ENCODE measurements around the gene PLXNB2.

PLXNB2 gene

GRCh38 chr22:50244420-50245213, 62.8 kb downstream of the PLXNB2 start, which contains the start of gene TUBGCP6:
TSS of gene TUBGCP6 (minus strand) at chr22:50245023. CDS start at chr22:50244459, 564 bp downstream.
- peak within 1 kb of the TSS; percentile 80 for H3K27ac ChIP-seq
- no peak for TF ChIP-seq CTCF (conservative IDR thresholded peaks at IDR 0.05)

- TF ChIP-seq CTCF (conservative IDR thresholded peaks at IDR 0.05) = no peak
- peak overlapping the region; percentile 80 for H3K27ac ChIP-seq
Observed at GRCh38 chr22:50243685-50244419, 63.6 kb downstream of the PLXNB2 start.

GRCh38 chr22:50242406-50242949, 65.0 kb downstream of the PLXNB2 start:
- TF ChIP-seq CTCF (conservative IDR thresholded peaks at IDR 0.05) = no peak
- H3K27ac ChIP-seq = peak overlapping the region; percentile 80; the same call in 1 of the 2 replicates

- no peak overlapping the region for H3K27ac ChIP-seq
Observed at GRCh38 chr22:50238755-50239154, 68.7 kb downstream of the PLXNB2 start.

DNA sequence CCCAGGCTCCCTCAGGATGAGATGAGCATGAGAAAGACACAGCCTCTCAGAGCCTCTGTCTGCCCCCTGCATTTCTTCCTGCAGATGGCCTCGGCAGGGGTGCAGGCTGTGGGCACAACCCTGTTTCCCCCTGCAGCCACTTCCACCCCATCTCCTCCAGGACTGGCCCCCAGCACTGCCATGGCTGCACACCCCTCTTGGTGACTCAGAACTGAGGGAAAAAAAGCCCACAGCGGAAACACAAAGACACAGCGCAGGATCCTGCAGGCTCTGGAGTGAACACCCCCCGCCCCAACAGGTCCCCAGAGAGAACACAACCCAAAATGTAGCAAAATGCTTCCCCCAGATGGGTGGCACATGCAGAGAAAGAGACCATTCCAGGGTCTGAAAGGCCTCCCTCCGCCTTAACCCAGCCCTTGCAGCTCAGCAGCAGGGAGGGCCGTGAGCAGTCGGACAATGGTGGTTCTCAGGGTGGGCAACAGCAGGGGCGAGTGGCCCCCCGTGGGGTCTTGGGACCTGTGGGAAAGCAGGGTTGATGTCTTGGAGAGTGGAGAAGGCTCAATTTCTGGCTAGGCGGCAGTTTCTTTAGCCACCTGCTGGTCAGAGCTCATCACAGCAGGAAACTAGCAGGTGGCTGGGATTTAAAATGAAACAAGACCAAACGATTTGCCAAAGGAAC, 70.6 kb downstream of the PLXNB2 start:
- no peak overlapping the region for H3K27ac ChIP-seq
- peak; percentile 71 for TF ChIP-seq CTCF (conservative IDR thresholded peaks at IDR 0.05)

More at GRCh38 chr22:50238755-50239154, 68.7 kb downstream of the PLXNB2 start:
- TF ChIP-seq CTCF (conservative IDR thresholded peaks at IDR 0.05) = no peak

DNA sequence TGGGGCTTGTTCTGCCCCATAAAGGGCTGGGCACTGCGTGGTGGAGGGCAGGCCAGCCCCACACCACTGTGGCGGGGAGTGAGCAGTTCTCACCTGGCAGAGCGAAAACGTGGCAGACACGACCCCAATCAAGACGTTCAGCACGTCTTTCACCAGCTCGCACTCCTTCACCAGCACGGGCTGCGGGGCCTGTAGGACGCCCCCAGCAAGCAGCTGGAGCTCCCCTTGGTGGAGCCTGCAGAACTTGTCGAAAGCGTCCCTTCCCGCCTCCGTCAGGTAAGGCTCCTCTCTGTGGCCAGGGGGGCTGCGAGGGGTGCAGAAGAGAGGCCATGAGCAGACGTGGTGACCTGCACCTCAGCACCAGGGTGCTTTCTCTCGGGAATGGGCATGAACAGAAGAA, 74.2 kb downstream of the PLXNB2 start:
- H3K27ac ChIP-seq = no peak overlapping the region
- TF ChIP-seq CTCF (conservative IDR thresholded peaks at IDR 0.05) = no peak

All from VCaP (cell line).